AG09309 (cell line): Measurements from ENCODE around the gene FRAS1.
"Not testable (repeated sequence)": the region's sequence is repeated elsewhere in the genome, so short reads cannot be mapped to it uniquely, and the experiment has no call there.

ENCODE experiments used
- DNase-seq: peaks from one replicate; pipeline ENCODE4 v3.0.0-alpha.2; 2010; ENCODE audit warnings: low read depth
- H3K4me3 ChIP-seq: 2 replicates; pipeline ENCODE4 v1.5.1; 2011; ENCODE audit warnings: mild to moderate bottlenecking, low read depth, low read length, moderate library complexity; ENCODE audit not compliant: control insufficient read depth
- CTCF ChIP-seq: IDR thresholded peaks from 2 replicates; pipeline ENCODE4 v1.5.1; 2011; ENCODE audit warnings: mild to moderate bottlenecking, low read depth, low read length, inconsistent platforms; ENCODE audit not compliant: insufficient read depth, control insufficient read depth; ENCODE audit errors: missing control alignments

FRAS1 gene

DNA sequence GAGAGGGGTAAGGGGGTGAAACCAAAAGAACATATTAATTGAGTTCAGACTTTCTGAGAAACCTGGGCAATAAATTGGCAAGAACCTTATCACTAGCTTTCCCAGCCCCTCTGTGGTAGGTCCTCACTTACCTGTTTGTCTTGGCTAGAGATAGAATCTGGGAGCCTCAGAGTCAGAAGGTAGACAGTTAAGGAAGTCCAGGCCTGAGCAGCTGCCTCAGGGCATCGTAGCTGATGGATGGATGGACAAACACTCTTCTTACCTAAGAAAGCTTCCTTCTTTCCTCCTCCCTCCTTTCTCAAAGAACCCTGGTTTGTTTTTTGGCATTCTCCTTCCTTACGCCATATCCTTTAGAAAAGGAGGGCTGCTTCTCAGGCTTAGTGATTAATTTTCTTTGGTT, 24.4 kb downstream of the FRAS1 start:
- DNase-seq: no peak
- no peak overlapping the region for H3K4me3 ChIP-seq
- TF ChIP-seq CTCF: no peak

DNA sequence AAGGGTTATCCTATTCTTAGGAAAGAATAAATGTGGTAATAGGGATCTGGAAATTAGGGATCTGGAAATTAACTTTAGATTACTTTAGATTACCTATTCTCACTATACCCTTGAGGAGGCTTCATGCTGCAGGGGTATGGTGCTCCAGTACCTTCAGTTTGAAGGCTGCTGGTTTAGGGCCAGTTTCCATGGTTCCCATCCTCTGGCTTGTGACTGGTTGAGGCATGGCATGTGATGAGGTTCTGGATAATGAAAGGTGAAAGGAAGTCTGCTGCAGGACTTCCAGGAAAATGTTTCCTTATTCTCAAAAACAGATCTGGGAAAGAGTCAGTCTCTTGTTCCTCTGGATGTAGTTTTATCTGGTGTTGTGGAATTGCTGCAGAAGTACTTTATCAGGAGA, 25.9 kb downstream of the FRAS1 start:
- no peak for TF ChIP-seq CTCF
- no peak for DNase-seq
- H3K4me3 ChIP-seq: no peak overlapping the region

DNA sequence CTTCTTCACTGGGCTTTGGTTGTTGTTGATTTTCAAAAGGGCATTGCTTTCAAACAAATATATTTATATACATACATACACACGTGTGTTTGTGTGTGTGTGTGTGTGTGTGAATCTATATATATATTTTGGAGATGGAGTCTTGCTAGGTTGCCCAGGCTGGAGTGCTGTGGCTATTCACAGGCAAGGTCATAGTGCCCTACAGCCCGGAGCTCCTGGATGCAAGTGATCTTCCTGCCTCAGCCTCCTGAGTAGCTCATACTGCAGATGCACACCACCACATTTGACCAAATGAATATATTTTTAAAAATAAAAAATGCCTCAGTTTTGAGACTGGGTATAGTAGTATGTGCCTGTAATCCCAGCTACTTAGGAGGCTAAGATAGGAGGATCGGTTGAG, 34.4 kb downstream of the FRAS1 start:
- no peak for DNase-seq
- no peak for TF ChIP-seq CTCF
- H3K4me3 ChIP-seq: no peak overlapping the region

GRCh38 chr4:78092350-78092749, 35.2 kb downstream of the FRAS1 start:
- H3K4me3 ChIP-seq, DNase-seq: not testable (repeated sequence)

GRCh38 chr4:78092850-78093249, 35.7 kb downstream of the FRAS1 start:
- no peak for DNase-seq
- no peak overlapping the region for H3K4me3 ChIP-seq
- no peak for TF ChIP-seq CTCF

- no peak for DNase-seq
- H3K4me3 ChIP-seq: no peak overlapping the region
- no peak for TF ChIP-seq CTCF
Observed at GRCh38 chr4:78095081-78095480, 38.0 kb downstream of the FRAS1 start.

DNA sequence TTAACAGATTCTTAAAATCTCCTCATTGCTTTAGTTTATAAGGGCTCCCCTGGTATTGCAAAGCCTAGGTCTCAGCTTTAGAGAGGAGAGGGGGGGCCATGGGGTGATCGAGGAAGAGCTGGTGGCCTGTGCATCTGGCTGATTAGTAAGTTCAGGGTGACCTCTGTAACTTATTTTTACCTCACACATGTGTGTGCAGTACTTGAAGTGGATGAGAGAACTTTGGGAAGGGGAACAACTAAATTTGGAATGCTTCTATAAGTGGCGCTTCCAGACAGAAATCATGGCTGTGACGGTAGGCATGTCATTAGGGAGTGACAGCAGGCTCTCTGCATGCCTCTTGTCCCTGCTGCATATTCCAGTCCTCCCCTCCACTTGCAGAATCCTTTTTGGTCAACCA, 41.9 kb downstream of the FRAS1 start:
- no peak overlapping the region for H3K4me3 ChIP-seq
- no peak for DNase-seq
- TF ChIP-seq CTCF: no peak
